ENCODE data around the gene TGFB1. TPM values are rescaled to one million over a fixed set of nuclear protein-coding genes. Genes with fewer than 3 reads are reported as not detected.
A peak's percentile ranks its signal among the peaks of the same experiment; 100 is the strongest.

The TGFB1 gene
- total RNA-seq, 1 experiment from 2014 or later, result 30.1 TPM

GRCh38 chr19:41392775-41393174, 39.1 kb upstream of the TGFB1 start:
- TF ChIP-seq, protein P1, sequence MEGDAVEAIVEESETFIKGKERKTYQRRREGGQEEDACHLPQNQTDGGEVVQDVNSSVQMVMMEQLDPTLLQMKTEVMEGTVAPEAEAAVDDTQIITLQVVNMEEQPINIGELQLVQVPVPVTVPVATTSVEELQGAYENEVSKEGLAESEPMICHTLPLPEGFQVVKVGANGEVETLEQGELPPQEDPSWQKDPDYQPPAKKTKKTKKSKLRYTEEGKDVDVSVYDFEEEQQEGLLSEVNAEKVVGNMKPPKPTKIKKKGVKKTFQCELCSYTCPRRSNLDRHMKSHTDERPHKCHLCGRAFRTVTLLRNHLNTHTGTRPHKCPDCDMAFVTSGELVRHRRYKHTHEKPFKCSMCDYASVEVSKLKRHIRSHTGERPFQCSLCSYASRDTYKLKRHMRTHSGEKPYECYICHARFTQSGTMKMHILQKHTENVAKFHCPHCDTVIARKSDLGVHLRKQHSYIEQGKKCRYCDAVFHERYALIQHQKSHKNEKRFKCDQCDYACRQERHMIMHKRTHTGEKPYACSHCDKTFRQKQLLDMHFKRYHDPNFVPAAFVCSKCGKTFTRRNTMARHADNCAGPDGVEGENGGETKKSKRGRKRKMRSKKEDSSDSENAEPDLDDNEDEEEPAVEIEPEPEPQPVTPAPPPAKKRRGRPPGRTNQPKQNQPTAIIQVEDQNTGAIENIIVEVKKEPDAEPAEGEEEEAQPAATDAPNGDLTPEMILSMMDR (conservative IDR thresholded peaks at IDR 0.05), result no peak
- Histone ChIP-seq H4K20me1 (ENCODE audit: control insufficient read depth, insufficient read depth, insufficient read length) (no peaks in the 10 kb centered on the region), H4K91ac (ENCODE audit: insufficient read length, low read depth, low read length) (no peak overlapping the region), H3K4ac (ENCODE audit: low read depth, low read length) (no peak overlapping the region), H2BK5ac (ENCODE audit: insufficient read length, low read length) (no peak overlapping the region), H3K18ac (ENCODE audit: insufficient read length, low read depth, low read length) (no peak overlapping the region), H4K8ac (replicated peaks; ENCODE audit: insufficient read length, low read depth, low read length) (no peak overlapping the region), H3K27ac (ENCODE audit: insufficient read length, low read depth, low read length) (no peak overlapping the region), H3K79me1 (ENCODE audit: insufficient read depth, low read depth, low read length, poor library complexity, severe bottlenecking) (no peaks in the 10 kb centered on the region), H3K14ac (ENCODE audit: insufficient read depth, low read length) (no peak overlapping the region), H3K27me3 (ENCODE audit: insufficient read depth, low read length) (no peaks in the 10 kb centered on the region), H4K5ac (ENCODE audit: insufficient read length, low read depth, low read length) (no peak overlapping the region), H3K4me2 (ENCODE audit: insufficient read depth, insufficient read length, low read length) (no peak overlapping the region), H2BK15ac (ENCODE audit: low read depth, low read length) (no peak overlapping the region), H2BK12ac (ENCODE audit: insufficient read length, low read depth, low read length) (no peak overlapping the region), H3K79me2 (ENCODE audit: insufficient read depth, low read length) (no peaks in the 10 kb centered on the region), H3K56ac (ENCODE audit: insufficient read length, low read depth, low read length) (no peak overlapping the region), H3K23ac (ENCODE audit: insufficient read length, low read depth, low read length) (no peak overlapping the region), H3K9ac (ENCODE audit: extremely low read depth, insufficient read length, low read length) (no peak overlapping the region), H2BK20ac (ENCODE audit: low read depth, low read length, poor library complexity, severe bottlenecking) (no peak overlapping the region), H2BK120ac (ENCODE audit: low read depth, low read length, poor library complexity, severe bottlenecking) (no peak overlapping the region), H3K23me2 (ENCODE audit: insufficient read length, low read depth, low read length, poor library complexity, severe bottlenecking) (peaks cover 4% of the 10 kb centered on the region), H3K9me3 (ENCODE audit: control insufficient read depth, low read depth, low read length) (no peaks in the 10 kb centered on the region), H2AFZ (ENCODE audit: low read length) (no peak overlapping the region), H2AK5ac (ENCODE audit: insufficient read length, low read length) (no peak overlapping the region), H3K4me1 (ENCODE audit: insufficient read depth, low read length) (no peaks in the 10 kb centered on the region), H3T11ph (ENCODE audit: low read length) (no peak overlapping the region)
- no peak overlapping the region for H3K4me3 Mint-ChIP-seq
- H3K36me3 Mint-ChIP-seq (ENCODE audit: insufficient read depth in 1 of 3, low read depth in 3 of 3), result peaks cover 2 to 55% (median 22%) of the 10 kb centered on the region in 3 experiments; a peak in 5 of 7 replicates
- no CpG with 5 or more reads among the region's 12 CpGs for WGBS (ENCODE audit: extremely low coverage, insufficient read length, low lambda C conversion rate)
- peaks cover 11% of the 10 kb centered on the region in 2 experiments for H3K4me1 Mint-ChIP-seq
- peak overlapping the region in 1 of 3 experiments; percentile 22; a peak in 1 of 7 replicates for H3K27ac Mint-ChIP-seq
- H3K27me3 Mint-ChIP-seq (ENCODE audit: low read depth), result no peaks in the 10 kb centered on the region
- no peaks in the 10 kb centered on the region; a peak in 1 of 5 replicates for H3K9me3 Mint-ChIP-seq
- DNase-seq, result no peak

Data from H9 (cell line).